ENCODE results near the gene PIK3R1.

The PIK3R1 gene

GRCh38 chr5:68270399-68270975 lies 54.9 kb downstream of the PIK3R1 start:
- no peak for DNase-seq (ENCODE audit: low read depth, low spot score)

- no peak for DNase-seq (ENCODE audit: low read depth, low spot score)
Observed at GRCh38 chr5:68271124-68271523, 55.6 kb downstream of the PIK3R1 start.

GRCh38 chr5:68272289-68272688 lies 56.7 kb downstream of the PIK3R1 start:
- no peak for DNase-seq (ENCODE audit: low read depth, low spot score)

GRCh38 chr5:68273717-68274409 lies 58.3 kb downstream of the PIK3R1 start:
- no peak for DNase-seq (ENCODE audit: low read depth, low spot score)

GRCh38 chr5:68274847-68275651 lies 59.5 kb downstream of the PIK3R1 start:
- DNase-seq (ENCODE audit: low read depth, low spot score): no peak

- no peak for DNase-seq (ENCODE audit: low read depth, low spot score)
Observed at GRCh38 chr5:68276740-68277139, 61.2 kb downstream of the PIK3R1 start.

- no peak for DNase-seq (ENCODE audit: low read depth, low spot score)
Observed at GRCh38 chr5:68277431-68277830, 61.9 kb downstream of the PIK3R1 start.

GRCh38 chr5:68279984-68280383 lies 64.4 kb downstream of the PIK3R1 start:
- no peak for DNase-seq (ENCODE audit: low read depth, low spot score)

GRCh38 chr5:68282001-68282400 lies 66.4 kb downstream of the PIK3R1 start:
- DNase-seq (ENCODE audit: low read depth, low spot score): no peak

GRCh38 chr5:68283766-68284165 lies 68.2 kb downstream of the PIK3R1 start:
- DNase-seq (ENCODE audit: low read depth, low spot score): no peak

GRCh38 chr5:68285075-68285840 lies 69.7 kb downstream of the PIK3R1 start:
- no peak for DNase-seq (ENCODE audit: low read depth, low spot score)

GRCh38 chr5:68285851-68286611 lies 70.5 kb downstream of the PIK3R1 start:
- DNase-seq (ENCODE audit: low read depth, low spot score): no peak

- DNase-seq (ENCODE audit: low read depth, low spot score): no peak
Observed at GRCh38 chr5:68286612-68286912, 71.0 kb downstream of the PIK3R1 start.

- no peak for DNase-seq (ENCODE audit: low read depth, low spot score)
Observed at GRCh38 chr5:68287631-68287975, 72.0 kb downstream of the PIK3R1 start.

GRCh38 chr5:68287976-68288706 lies 72.6 kb downstream of the PIK3R1 start:
- no peak for DNase-seq (ENCODE audit: low read depth, low spot score)

- no peak for DNase-seq (ENCODE audit: low read depth, low spot score)
Observed at GRCh38 chr5:68288707-68289134, 73.2 kb downstream of the PIK3R1 start.

GRCh38 chr5:68289498-68289897 lies 73.9 kb downstream of the PIK3R1 start:
- DNase-seq (ENCODE audit: low read depth, low spot score): no peak

- DNase-seq (ENCODE audit: low read depth, low spot score): no peak
Observed at GRCh38 chr5:68290260-68290674, 74.7 kb downstream of the PIK3R1 start.

GRCh38 chr5:68290847-68291246 lies 75.3 kb downstream of the PIK3R1 start:
- no peak for DNase-seq (ENCODE audit: low read depth, low spot score)

GRCh38 chr5:68292316-68292715 lies 76.8 kb downstream of the PIK3R1 start:
- no peak for DNase-seq (ENCODE audit: low read depth, low spot score)

GRCh38 chr5:68295772-68296171 lies 80.2 kb downstream of the PIK3R1 start:
- DNase-seq (ENCODE audit: low read depth, low spot score): no peak

All from activated naive CD8-positive, alpha-beta T cell treated with anti-CD3 and anti-CD28 coated beads, Interleukin-2, amount 50 U/mL, for 16 hours (primary cell).